Fibroblast of skin of abdomen (primary cell): ENCODE measurements around the gene CFAP46.
"Not testable (repeated sequence)": the region's sequence is repeated elsewhere in the genome, so short reads cannot be mapped to it uniquely, and the experiment has no call there.

ENCODE experiments used
- DNase-seq: peaks from one replicate; pipeline ENCODE4 v3.0.0-alpha.2; 2013

CFAP46 gene

DNA sequence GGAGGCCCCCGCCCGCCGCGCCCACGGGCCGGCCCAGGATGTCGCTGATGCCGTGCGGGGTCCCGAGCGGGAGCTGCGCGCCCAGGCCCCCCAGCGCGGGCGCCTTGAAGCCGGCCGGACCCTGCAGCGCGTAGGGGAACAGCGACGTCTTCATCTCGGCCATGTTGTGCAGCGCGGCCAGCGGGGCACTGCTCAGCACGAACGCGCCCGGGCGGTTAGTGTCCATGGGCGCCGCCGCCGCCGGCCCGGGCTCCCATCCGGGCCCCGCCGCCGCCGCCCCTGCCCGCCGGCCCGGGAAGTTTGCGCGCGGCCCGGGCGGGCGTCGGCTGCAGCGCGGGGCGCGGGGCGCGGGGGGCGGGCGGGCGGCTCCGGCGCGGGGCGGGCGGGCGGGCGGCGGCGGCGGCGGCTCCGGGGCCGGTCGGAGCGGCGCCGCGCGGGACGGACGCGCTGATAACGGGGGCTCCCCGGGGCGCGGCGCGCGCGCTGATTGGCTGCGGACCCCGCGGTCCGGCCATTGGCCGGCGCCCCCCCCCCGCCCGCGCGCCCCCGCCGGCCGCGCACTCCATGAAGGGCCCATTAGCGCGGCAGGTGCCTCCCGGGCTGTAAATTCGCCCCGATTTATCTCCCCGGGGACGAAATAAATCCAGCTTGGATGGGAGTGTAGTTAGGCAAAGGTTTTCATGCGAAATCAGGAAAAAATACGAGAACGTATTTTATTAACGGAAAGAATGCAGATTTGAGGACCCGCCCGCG is 156.5 kb downstream of the CFAP46 start, which contains the start of gene NKX6-2:
TSS of gene NKX6-2 (minus strand) at position 425 of the 753 bp plus-strand sequence. CDS start at position 226, 199 bp downstream.
- DNase-seq = no peak

GRCh38 chr10:132784866-132785722 is 157.3 kb downstream of the CFAP46 start:
- DNase-seq = no peak

- no peak for DNase-seq
These were observed 158.2 kb downstream of the CFAP46 start for GRCh38 chr10:132783940-132784865.

GRCh38 chr10:132783165-132783939 is 159.0 kb downstream of the CFAP46 start:
- DNase-seq = no peak

DNA sequence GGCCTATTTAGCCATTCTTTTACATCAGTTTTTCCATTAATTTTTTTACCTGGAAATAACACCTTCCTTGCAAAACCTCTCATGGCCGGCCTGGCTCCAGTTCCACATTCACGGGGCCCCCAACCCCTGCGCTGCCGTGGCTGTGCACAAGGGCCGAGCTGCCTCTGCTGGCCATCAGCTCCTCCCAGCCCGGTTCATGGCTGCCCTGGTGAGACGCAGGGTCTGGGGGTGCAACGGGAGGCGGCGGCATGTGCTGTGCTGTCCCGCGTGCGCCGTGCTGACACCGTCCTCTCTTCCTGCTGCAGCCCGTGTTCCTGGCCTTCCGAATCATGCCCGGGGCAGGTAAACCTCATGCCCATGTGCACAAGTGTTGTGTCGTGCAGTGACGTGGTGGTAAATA is 160.8 kb downstream of the CFAP46 start:
- DNase-seq = no peak

DNA sequence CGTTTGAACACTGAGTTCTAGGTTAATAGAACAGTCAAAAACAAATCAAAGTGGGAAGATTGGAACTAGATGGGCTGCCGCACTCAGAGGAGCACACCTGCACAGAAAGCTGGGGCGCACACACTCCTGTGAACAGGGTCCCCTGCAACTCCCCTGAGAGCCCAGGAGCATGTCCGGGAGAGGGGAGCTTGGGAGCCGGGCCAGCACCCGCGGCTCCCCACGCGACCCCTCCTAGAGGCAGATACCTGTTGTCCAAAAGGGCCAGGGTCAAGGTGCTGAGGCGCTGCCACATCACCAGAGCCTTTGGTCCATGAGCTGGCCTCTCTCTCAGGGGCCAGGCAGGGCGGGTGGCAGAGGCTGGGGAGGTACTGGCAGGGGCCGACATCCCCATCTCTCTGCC is 162.0 kb downstream of the CFAP46 start:
- DNase-seq = no peak

- DNase-seq = no peak
These were observed 162.6 kb downstream of the CFAP46 start for GRCh38 chr10:132779549-132780294.

DNA sequence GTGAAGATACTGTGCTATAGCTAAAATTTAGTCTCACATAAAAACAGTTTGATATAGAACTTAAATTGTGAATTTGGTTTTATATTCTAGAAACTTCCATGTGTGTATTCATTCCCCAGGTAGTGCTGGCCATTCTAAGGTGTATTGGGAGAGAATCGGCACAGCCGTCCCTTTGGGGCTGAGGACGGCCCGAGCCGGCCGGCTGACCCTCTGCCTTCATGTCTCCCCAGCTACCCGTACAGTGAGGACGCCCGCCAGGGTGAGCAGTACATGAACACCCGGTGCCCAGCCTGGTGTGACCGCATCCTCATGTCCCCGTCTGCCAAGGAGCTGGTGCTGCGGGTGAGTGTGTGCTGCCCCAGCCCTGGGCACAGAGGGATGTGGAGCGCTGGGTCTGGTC is 164.9 kb downstream of the CFAP46 start:
- no peak for DNase-seq

GRCh38 chr10:132776821-132777220 is 165.5 kb downstream of the CFAP46 start:
- DNase-seq = no peak

GRCh38 chr10:132776186-132776585 is 166.2 kb downstream of the CFAP46 start:
- DNase-seq = no peak

DNA sequence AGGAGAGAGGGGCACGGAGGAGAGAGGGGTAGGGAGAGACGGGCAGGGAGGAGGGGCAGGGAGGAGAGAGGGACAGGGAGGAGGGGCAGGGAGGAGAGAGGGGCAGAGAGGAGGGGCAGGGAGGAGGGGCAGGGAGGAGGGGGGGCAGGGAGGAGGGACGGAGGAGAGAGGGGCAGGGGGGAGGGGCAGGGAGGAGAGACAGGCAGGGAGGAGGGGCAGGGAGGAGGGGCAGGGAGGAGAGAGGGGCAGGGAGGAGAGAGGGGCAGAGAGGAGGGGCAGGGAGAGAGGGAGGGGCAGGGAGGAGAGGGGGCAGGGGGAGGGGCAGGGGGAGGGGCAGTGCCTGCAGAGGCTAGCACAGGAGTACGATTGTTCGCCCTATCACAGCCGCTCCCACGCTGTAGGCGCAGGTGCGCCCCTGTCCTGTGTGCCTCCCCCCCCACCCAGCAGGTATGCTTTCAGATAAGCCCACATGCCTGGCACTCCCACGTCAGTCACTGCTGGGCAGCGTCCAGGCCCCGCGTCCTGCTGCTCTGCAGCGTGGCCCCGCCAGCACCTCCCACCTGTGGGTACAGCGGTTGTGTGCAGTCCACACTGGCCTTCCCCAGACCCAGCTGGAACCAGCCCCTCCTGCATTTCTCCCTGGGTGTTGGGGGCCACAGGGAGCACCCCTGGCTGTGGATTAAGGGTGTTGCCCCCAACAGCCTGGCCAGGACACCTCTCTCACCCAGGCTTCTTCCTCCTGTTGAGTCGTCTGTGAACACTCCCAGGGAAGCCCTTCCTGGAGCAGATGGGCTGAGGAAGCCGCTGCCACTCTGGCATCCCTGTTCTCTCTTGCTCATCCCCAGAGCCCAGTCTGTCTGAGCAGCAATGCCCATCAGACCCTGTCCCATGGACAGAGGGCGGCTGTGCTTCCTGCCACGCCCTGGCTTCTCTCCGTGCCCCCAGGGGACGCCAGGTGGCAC is 167.2 kb downstream of the CFAP46 start:
- DNase-seq = peak; percentile 95

DNA sequence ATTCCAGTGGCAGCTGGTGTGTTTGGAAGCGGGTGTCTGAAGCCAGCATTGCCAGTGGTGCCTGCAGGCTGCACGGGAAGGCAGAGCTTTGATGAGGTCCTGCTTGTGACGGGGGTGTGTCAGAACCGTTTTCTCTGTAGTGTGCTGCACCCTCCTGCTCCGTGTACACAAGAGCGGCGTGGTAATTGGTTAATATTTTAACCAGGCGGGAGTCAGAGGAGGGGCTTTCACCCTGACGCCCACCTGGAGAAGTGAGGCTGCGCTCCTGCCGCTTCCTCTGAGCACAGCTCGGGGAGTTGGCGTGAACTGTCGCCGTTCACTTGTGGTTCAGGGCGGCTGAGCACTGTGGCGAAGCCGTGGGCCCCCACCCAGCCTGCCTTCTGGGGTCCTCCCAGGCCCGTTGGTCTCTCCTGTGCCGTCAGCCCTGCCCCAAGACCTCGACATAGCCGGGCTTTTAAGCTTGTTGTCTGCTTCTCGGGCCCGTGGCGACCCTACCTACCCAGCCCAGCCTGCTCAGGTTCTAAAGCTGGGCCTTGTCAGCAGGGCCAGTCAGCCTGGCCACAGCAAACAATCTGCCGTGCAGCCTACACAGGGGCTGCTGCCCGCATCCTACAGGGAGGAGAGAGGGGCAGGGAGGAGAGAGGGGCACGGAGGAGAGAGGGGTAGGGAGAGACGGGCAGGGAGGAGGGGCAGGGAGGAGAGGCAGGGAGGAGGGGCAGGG is 168.0 kb downstream of the CFAP46 start:
- peak; percentile 27 for DNase-seq

DNA sequence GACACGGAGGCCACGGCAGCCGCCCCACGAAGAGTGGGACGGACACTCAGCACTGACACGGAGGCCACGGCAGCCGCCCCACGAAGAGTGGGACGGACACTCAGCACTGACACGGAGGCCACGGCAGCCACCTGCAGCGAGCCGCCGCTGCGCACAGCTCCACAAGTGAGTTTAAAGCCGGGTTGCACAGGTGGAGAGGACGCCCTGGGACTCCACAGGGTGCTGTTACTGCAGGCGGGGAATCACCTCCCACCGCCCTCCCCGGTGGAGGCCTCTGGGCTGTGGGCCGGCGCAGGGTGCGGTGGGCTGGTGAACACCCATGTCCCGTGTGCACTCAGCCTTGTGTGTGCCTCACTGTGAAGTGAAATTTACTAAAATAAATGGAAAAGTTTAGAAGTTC is 169.6 kb downstream of the CFAP46 start:
- DNase-seq = not testable (repeated sequence)

DNA sequence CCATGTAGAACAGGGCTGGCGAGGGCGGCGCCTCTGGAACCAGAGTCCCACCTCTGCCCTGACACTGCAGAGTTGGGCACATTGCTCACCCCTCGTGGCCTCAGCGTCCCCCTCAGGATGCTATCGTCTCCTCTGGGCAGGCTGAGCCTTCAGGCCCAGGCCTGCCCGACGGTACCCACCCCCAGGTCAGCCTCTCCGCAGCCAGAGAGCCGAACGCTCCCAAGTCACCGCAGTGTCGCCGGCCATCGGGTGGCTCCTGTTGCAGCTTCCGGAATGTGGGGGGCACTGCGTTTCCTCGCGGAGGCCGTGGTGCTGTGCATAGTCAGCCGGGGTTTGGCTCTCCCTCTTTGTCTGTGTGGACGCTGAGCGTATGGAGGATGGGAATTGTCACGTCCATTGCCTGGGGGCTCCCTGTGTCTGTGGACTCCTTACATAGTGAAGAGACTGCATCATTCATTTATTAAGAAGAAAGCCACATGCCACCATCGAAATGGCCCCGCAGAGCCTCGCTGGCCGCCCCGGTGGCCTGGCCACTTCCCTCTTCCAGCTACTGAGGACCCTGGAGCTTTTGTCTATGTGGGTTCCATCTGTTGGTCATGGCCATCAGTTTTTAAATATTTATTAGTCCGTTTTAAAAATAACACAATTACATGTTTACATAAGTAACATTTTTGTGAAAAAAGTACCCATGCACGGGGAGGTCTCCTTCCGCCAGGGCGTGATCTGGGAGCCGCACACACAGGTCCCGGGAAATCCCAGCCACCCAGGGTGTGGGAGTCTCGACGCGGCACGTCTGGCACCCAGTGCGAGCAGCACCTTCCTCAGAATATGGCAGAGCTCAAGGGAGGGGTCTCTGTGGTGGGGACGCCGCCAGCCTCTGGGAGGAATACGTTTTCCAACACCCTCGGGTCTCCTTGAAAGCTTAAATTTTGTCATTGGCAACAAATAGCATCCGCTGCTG is 172.0 kb downstream of the CFAP46 start:
- DNase-seq = no peak

DNA sequence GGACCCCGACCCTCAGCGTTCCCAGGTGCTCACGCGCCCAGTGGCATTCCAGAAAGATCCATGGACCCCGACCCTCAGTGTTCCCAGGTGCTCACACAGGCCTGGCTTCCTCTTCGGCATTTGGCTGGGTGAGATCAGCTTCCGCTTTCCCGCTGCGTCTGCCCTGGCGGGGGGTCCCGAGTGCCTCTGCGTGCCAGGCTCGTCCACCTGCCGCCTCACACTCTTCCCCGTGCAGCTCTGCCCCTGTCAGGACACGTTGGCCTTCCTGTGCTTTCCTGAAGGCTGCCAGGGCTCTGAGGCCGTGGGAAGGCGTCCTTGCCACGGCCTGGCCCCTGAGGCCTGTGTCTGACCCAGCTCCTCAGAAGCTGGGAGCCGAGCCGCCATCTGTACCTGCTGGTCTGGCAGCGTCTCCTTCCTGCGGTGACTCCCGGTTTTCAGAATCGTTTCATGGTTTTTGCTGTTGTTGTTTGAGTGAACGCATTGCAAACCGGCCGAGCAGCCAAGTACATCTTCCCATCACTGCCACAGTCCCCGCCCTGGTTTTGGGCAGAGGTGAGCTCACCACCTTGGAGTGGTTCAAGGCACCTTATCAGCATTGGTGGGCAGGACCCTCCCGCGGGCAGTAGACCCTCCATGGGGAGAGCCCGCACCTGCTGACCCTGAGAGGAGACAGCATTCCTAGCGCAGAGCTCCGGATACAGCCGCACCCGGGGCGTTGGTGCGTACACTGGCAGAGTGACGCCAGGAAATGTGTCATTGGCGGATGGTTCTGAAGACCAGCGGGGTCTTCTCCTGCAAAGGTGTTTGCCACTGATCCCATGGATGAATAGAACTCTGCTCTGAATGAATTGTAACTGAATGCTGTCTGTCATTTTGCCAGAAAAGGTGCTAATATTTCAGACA is 173.8 kb downstream of the CFAP46 start:
- DNase-seq = no peak

DNA sequence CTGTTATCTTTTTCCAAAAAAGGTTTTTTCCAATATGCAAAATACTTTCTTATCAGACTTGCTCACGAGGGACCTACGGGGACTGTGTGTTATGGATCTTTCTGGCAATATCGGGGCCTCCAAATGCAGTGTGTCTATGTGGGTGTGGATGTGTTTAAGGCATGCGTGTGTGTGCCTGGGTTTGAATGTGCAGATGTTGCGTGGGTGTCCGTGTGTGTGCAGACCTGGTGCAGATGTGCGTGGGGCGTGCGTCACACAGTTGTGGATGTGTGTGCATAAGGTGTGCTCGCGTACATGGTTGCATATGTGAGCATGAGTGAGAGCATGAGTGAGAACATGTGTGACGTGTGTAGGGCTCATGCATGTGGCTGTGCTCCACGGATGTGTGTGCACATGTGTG is 176.1 kb downstream of the CFAP46 start:
- DNase-seq = no peak

GRCh38 chr10:132765435-132765834 is 176.9 kb downstream of the CFAP46 start:
- no peak for DNase-seq
